T47D (cell line): ENCODE data around the gene OSGIN1.
A peak's percentile ranks its signal among the peaks of the same experiment; 100 is the strongest.
"Not testable (repeated sequence)": the region's sequence is repeated elsewhere in the genome, so short reads cannot be mapped to it uniquely, and the experiment has no call there.

Source experiments
- DNase-seq, 2 experiments: peaks; one replicate each; pipeline versions ENCODE4 v3.0.0 to v3.0.0-alpha.2; 2011 to 2012; ENCODE audit warnings: low read depth in 1 of 2, low spot score in 1 of 2
- JUND ChIP-seq: IDR thresholded peaks from 2 replicates; pipeline ENCODE4 v1.6.1; 2012; ENCODE audit warnings: low read depth
- in situ Hi-C: cut with HindIII; loops from 2 replicates; pipeline ENCODE4 v1.10.0; 2016; ENCODE audit warnings: low sequenced_read_pairs, low pct_unique_long_range_greater_than_20kb

The OSGIN1 gene

GRCh38 chr16:83939266-83939855, 13.7 kb upstream of the OSGIN1 start:
- in situ Hi-C loops = no loop called here
- no peak for DNase-seq
- no peak for TF ChIP-seq JUND

- TF ChIP-seq JUND = no peak
- peak in 1 of 2 experiments; percentile 49 for DNase-seq
- in situ Hi-C loops = no loop called here
Observed at GRCh38 chr16:83940119-83940518, 12.9 kb upstream of the OSGIN1 start.

DNA sequence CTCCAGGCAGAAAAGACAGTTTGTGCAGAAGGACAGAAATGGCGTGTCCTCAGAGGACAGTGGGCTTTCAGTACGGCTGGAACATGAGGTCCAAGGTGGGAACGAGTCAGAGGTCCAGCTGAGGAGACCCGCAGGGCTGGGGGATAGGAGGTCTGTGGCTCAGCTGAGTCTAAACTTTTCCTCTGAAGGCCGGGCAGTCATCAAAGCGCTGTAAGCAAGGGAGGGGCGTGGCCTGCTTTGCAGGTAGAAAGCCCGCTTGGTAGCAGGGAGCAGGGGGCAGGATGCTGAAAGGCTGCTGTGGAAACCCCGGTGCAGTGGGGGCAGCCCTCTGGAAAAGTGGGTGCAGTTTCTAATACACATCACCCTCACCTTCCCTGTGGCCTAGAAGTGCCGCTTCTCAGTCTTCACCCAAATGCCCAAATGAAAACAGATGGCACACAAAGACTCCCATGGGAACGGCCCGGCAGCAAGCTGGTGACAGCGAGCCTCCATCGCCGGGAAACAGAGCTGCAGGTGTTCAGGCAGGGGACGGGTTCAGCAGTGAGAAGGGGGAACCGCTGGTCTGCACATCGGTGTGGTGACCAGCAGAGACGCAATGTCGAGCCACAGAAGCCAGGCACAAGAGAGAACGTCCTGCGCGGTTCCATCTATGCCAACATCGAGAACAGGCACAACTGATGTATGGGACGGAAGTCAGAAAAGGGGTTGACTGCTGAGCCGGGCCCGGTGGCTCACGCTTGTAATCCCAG, 12.2 kb upstream of the OSGIN1 start:
- in situ Hi-C loops = no loop called here
- no peak for TF ChIP-seq JUND
- no peak for DNase-seq

- in situ Hi-C loops, DNase-seq: not testable (repeated sequence)
Observed at GRCh38 chr16:83941546-83941945, 11.5 kb upstream of the OSGIN1 start.

- in situ Hi-C loops = no loop called here
- no peak for TF ChIP-seq JUND
- no peak for DNase-seq
Observed at GRCh38 chr16:83942074-83942473, 11.0 kb upstream of the OSGIN1 start.

DNA sequence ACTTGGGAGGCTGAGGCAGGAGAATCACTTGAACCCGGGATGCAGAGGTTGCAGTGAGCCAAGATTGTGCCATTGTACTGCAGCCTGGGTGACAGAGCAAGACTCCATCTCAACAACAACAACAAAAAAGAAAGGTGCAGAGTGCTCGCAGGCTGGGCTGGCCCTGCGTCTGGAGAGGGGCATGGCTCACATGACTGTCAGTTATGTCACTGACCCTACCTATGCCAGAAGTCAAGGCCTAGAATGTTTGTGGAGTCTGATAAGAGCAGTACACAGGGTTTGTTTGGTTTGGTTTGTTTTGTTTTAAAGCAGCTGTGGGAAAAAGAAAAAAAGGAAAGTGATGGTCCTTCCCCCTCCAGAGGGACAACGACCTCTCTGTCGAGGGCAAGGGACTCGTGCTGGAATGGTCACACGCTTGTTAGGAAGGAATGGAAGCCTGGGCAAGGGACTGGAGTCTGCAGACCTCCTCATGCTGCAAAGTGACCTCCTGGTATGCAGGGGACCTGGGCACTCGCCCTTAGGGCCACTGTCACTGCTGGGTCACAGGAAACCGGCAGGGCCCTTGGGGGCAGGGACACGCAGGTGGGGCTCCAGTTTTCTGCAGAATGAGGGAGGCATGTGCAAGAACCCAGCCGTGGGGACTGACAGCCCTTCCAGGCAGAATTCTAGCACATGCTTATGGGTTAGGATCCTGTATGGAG, 10.1 kb upstream of the OSGIN1 start:
- TF ChIP-seq JUND = no peak
- in situ Hi-C loops = no loop called here
- DNase-seq = peak in 1 of 2 experiments; percentile 78

GRCh38 chr16:83943516-83944050, 9.5 kb upstream of the OSGIN1 start:
- TF ChIP-seq JUND = no peak
- peak in 1 of 2 experiments; percentile 65 for DNase-seq
- in situ Hi-C loops = no loop called here

- no peak for TF ChIP-seq JUND
- in situ Hi-C loops = no loop called here
- no peak for DNase-seq
Observed at GRCh38 chr16:83945587-83945986, 7.5 kb upstream of the OSGIN1 start.

DNA sequence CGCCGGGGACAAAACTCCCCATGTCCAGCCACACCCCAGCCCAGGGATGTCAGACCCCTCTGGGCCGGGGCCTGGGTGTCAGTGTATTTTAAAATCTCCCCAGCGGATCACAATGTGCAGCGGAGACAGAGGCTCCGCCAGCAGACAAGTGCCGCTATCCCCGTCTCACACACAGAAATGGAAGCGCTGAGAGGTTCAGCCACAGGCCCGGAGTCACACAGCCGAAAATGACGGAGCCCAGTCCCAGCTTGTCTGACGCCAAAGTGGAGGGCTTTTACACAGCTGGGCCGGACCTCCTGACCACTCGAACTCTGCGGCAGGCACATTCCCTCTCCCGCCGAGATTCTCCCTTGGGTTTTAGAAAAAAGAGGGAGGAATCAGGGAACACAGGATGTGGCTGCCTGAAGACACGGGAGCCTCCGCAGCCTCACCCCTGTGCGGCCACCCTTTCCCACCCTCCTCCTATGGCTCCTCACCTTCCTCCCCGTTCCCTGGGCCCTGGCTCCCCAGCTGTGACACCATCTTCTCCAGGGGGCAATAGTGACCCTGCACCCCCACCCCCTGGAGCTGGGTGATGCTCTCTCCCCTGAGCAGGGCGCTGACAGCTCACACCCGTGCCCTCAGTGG, 6.8 kb upstream of the OSGIN1 start:
- in situ Hi-C loops = no loop called here
- no peak for TF ChIP-seq JUND

DNA sequence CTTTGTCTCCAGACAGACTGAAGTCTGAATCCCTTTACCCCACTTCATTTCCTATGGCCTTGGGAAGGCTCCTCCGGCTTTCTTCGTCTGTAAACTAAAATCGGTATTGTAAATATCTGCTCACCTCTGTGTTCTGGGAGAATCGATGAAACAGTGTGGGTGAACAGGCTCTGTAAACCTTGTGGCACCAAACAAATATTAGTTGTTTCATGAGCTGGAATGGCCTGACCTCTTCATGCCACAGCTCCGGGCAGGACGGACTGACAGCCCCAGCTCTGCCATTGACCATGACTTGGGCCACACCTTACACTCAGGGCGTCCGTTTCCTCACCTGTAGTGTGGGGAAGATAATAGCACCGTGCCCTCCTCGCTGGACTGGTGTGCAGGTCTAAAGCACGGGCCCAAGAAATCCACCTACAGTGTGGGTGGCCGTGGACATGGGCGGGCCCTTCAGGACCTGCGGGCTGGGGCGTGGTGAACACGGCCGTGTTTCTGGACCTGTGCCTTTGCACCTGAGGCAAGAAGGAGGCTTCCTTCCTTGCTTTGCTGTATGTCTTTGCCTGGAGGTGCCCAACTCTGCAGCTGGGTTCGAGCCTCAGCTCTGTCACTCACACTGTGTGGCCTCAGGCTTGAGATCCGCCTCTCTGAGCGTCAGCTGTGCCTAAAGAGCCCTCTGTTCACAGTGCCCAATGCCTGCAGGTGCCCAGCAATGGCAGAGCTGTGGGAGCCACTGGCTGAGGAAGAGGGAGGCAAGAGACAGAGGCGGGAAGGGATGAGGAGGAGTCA, 6.1 kb upstream of the OSGIN1 start:
- no peak; the same call in 1 of the 2 replicates for TF ChIP-seq JUND
- DNase-seq = peak in 1 of 2 experiments; percentile 98
- in situ Hi-C loops = no loop called here

More for the DNA sequence above, 6.8 kb upstream of the OSGIN1 start:
- no peak for DNase-seq

- no peak for TF ChIP-seq JUND
- in situ Hi-C loops = no loop called here
Observed at GRCh38 chr16:83947642-83948234, 5.3 kb upstream of the OSGIN1 start.

More at GRCh38 chr16:83947642-83948234, 5.3 kb upstream of the OSGIN1 start:
- no peak for DNase-seq
